MCF 10A (cell line): ENCODE measurements around the gene COA5. TPM values are rescaled to one million over a fixed set of nuclear protein-coding genes. Genes with fewer than 3 reads are reported as not detected.

ENCODE experiments used
- BruUV-seq: library from RNA; stranded (reverse); fragments of 400-500 nt; replicated peaks from 2 replicates; lab custom pipeline; 2021; lab: Mats Ljungman, UMichigan
- CTCF ChIA-PET: fragments of 300-600 bp; sonication (Branson Sonifier 250); formaldehyde crosslinking; extraction: SDS; loops from one replicate; lab custom pipeline; 2021; ENCODE audit warnings: antibody characterized with exemption, inconsistent platforms; lab: Yijun Ruan, JAX
- POLR2A ChIA-PET: fragments of 300-600, 350-650 bp; sonication (Branson Sonifier 250); formaldehyde crosslinking; extraction: SDS; loops from one replicate; lab custom pipeline; 2020; ENCODE audit warnings: antibody characterized with exemption, inconsistent platforms; lab: Yijun Ruan, JAX
- DNase-seq: peaks from one replicate; pipeline ENCODE4 v3.0.0-alpha.2; 2018; ENCODE audit not compliant: unreplicated experiment
- H3K27ac Mint-ChIP-seq: one replicate; pipeline ENCODE4 v1.8.0; 2022; ENCODE audit warnings: mild to moderate bottlenecking, low read depth, mixed read lengths; ENCODE audit not compliant: unreplicated experiment
- H3K27me3 Mint-ChIP-seq: one replicate; pipeline ENCODE4 v1.8.0; 2022; ENCODE audit warnings: mixed read lengths; ENCODE audit not compliant: insufficient read depth, unreplicated experiment
- H3K36me3 Mint-ChIP-seq: one replicate; pipeline ENCODE4 v1.8.0; 2022; ENCODE audit warnings: mild to moderate bottlenecking, moderate library complexity, mixed read lengths; ENCODE audit not compliant: insufficient read depth, unreplicated experiment
- H3K4me1 Mint-ChIP-seq: one replicate; pipeline ENCODE4 v1.8.0; 2022; ENCODE audit warnings: mixed read lengths; ENCODE audit not compliant: insufficient read depth, unreplicated experiment
- H3K4me3 Mint-ChIP-seq: one replicate; pipeline ENCODE4 v1.8.0; 2022; ENCODE audit warnings: mild to moderate bottlenecking, moderate library complexity, mixed read lengths; ENCODE audit not compliant: unreplicated experiment
- H3K9me3 Mint-ChIP-seq: one replicate; pipeline ENCODE4 v1.8.0; 2022; ENCODE audit warnings: mixed read lengths; ENCODE audit not compliant: unreplicated experiment
- CTCF ChIP-seq: fragments of 200-600 bp; IDR thresholded peaks from one replicate; pipeline ENCODE4 v1.8.0; 2022; ENCODE audit warnings: antibody characterized with exemption, mild to moderate bottlenecking; ENCODE audit not compliant: unreplicated experiment
- intact Hi-C: fragments of 100-400 bp; cut with micrococcal nuclease; formaldehyde crosslinking; loops from 2 replicates; pipeline ENCODE4 v1.14.1; 2022
- total RNA-seq: library from RNA; stranded (reverse); gene quantifications from 2 replicates; pipeline ENCODE4 v1.2.3, GENCODE V29; 2022

COA5 gene
- total RNA-seq, 1 experiment from 2014 or later, result 22.8 TPM

- H3K36me3 Mint-ChIP-seq, result no peaks in the 10 kb centered on the region
- ChIA-PET CTCF (interaction anchor here (0.7 to 1.2 kb wide), 4 partner anchors 9 to 290 kb away, joined by 3 to 5 read pairs (median 4); no protein-coding TSS in a partner anchor), POLR2A (no interaction called here)
- no TSS peak for BruUV-seq
- TF ChIP-seq CTCF, result no peak
- no peak overlapping the region for H3K27ac Mint-ChIP-seq
- intact Hi-C loops, result no loop called here
- no peak overlapping the region for H3K4me3 Mint-ChIP-seq
- no peaks in the 10 kb centered on the region for H3K9me3 Mint-ChIP-seq
- no peak for DNase-seq
- no peaks in the 10 kb centered on the region for H3K4me1 Mint-ChIP-seq
- no peaks in the 10 kb centered on the region for H3K27me3 Mint-ChIP-seq
Measured at GRCh38 chr2:98650998-98651397, 42.7 kb upstream of the COA5 start.

GRCh38 chr2:98649992-98650375 is 41.7 kb upstream of the COA5 start:
- Mint-ChIP-seq H3K4me1 (no peaks in the 10 kb centered on the region), H3K27me3 (no peaks in the 10 kb centered on the region), H3K36me3 (no peaks in the 10 kb centered on the region), H3K27ac (no peak overlapping the region), H3K9me3 (no peaks in the 10 kb centered on the region), H3K4me3 (no peak overlapping the region)
- CTCF ChIA-PET, result interaction anchor here (0.6 to 2.9 kb wide), 25 partner anchors 9 to 698 kb away, joined by 3 to 40 read pairs (median 4); no protein-coding TSS in a partner anchor
- intact Hi-C loops, result loop anchor here (1.0 to 10.0 kb wide), 6 partner anchors 187 to 842 kb away; partner anchors contain the start of genes CRACDL and REV1
- no peak for TF ChIP-seq CTCF
- DNase-seq, result no peak
- POLR2A ChIA-PET, result interaction anchor here (0.9 to 1.6 kb wide), 3 partner anchors 82 to 416 kb away, joined by 4 to 15 read pairs (median 5); partner anchors contain the start of gene MGAT4A
- no TSS peak for BruUV-seq

- POLR2A ChIA-PET, result interaction anchor here (0.7 to 1.6 kb wide), 7 partner anchors 40 to 1780 kb away, joined by 3 to 15 read pairs (median 4); partner anchors contain the start of gene MGAT4A
- peak; percentile 97 for TF ChIP-seq CTCF
- Mint-ChIP-seq H3K9me3 (no peaks in the 10 kb centered on the region), H3K4me3 (no peak overlapping the region), H3K4me1 (no peaks in the 10 kb centered on the region), H3K27me3 (no peaks in the 10 kb centered on the region), H3K36me3 (no peaks in the 10 kb centered on the region), H3K27ac (no peak overlapping the region)
- no TSS peak for BruUV-seq
- CTCF ChIA-PET, result interaction anchor here (0.6 to 2.9 kb wide), 42 partner anchors 9 to 815 kb away, joined by 3 to 40 read pairs (median 3); partner anchors contain the start of gene MGAT4A
- peak; percentile 80 for DNase-seq
- intact Hi-C loops, result loop anchor here (1.0 to 10.0 kb wide), 6 partner anchors 188 to 843 kb away; partner anchors contain the start of genes CRACDL and REV1
Measured at GRCh38 chr2:98649135-98649991, 41.1 kb upstream of the COA5 start.

- ChIA-PET POLR2A (interaction anchor here (1.6 kb wide), 2 partner anchors 39 to 418 kb away, joined by 3 to 15 read pairs; no protein-coding TSS in a partner anchor), CTCF (interaction anchor here (0.6 to 2.9 kb wide), 14 partner anchors 15 to 815 kb away, joined by 3 to 40 read pairs (median 3); no protein-coding TSS in a partner anchor)
- Mint-ChIP-seq H3K27me3 (no peaks in the 10 kb centered on the region), H3K36me3 (no peaks in the 10 kb centered on the region), H3K4me1 (no peaks in the 10 kb centered on the region), H3K4me3 (no peak overlapping the region), H3K27ac (no peak overlapping the region), H3K9me3 (no peaks in the 10 kb centered on the region)
- no TSS peak for BruUV-seq
- TF ChIP-seq CTCF, result no peak
- intact Hi-C loops, result loop anchor here (2.0 to 10.0 kb wide), 4 partner anchors 236 to 844 kb away; partner anchors contain the start of genes CRACDL and REV1
- no peak for DNase-seq
Measured at GRCh38 chr2:98648451-98648850, 40.1 kb upstream of the COA5 start.
